NCI-H524 (cell line): Measurements from ENCODE around the gene MAPK8IP3.
A peak's percentile ranks its signal among the peaks of the same experiment; 100 is the strongest.

Source experiments
- DNase-seq, 2 experiments: peaks; one replicate each; lab custom pipeline; 2025; lab: John Stamatoyannopoulos, UW

Gene MAPK8IP3

GRCh38 chr16:1677339-1677738 lies 28.7 kb upstream of the MAPK8IP3 start:
- DNase-seq: no peak

GRCh38 chr16:1677942-1678499 lies 28.0 kb upstream of the MAPK8IP3 start, which contains the start of gene JPT2:
Gene JPT2 (plus strand): TSS chr16:1678279. CDS start chr16:1678313, 34 bp downstream.
- DNase-seq: peak; percentile 97 to 98

GRCh38 chr16:1678500-1679098 lies 27.4 kb upstream of the MAPK8IP3 start:
- DNase-seq: peak; percentile 22 to 42

GRCh38 chr16:1680361-1680760 lies 25.6 kb upstream of the MAPK8IP3 start:
- DNase-seq: no peak

GRCh38 chr16:1681032-1681431 lies 25.0 kb upstream of the MAPK8IP3 start:
- DNase-seq: no peak

- DNase-seq: no peak
These were observed 18.3 kb upstream of the MAPK8IP3 start for GRCh38 chr16:1687427-1688316.

GRCh38 chr16:1688807-1689560 lies 17.0 kb upstream of the MAPK8IP3 start:
- DNase-seq: no peak

GRCh38 chr16:1689853-1690252 lies 16.1 kb upstream of the MAPK8IP3 start:
- DNase-seq: no peak

GRCh38 chr16:1690810-1691209 lies 15.2 kb upstream of the MAPK8IP3 start:
- DNase-seq: no peak

GRCh38 chr16:1691276-1691675 lies 14.7 kb upstream of the MAPK8IP3 start:
- DNase-seq: no peak

- no peak for DNase-seq
These were observed 14.0 kb upstream of the MAPK8IP3 start for GRCh38 chr16:1691956-1692355.

- DNase-seq: no peak
These were observed 9.1 kb upstream of the MAPK8IP3 start for GRCh38 chr16:1696863-1697262.

- no peak for DNase-seq
These were observed 7.3 kb upstream of the MAPK8IP3 start for GRCh38 chr16:1698680-1699079.

- no peak for DNase-seq
These were observed 5.7 kb upstream of the MAPK8IP3 start for GRCh38 chr16:1700246-1700645.

GRCh38 chr16:1701216-1701878 lies 4.6 kb upstream of the MAPK8IP3 start:
- DNase-seq: no peak

GRCh38 chr16:1705324-1705687 lies 689 bp upstream of the MAPK8IP3 start:
- peak in 1 of 2 experiments; percentile 44 for DNase-seq

- DNase-seq: peak in 1 of 2 experiments; percentile 59
These were observed 594 bp downstream of the MAPK8IP3 start for GRCh38 chr16:1706386-1707192.

GRCh38 chr16:1707193-1707790 lies 1.3 kb downstream of the MAPK8IP3 start:
- no peak for DNase-seq

GRCh38 chr16:1708083-1708767 lies 2.2 kb downstream of the MAPK8IP3 start:
- DNase-seq: peak in 1 of 2 experiments; percentile 54

GRCh38 chr16:1708768-1709180 lies 2.8 kb downstream of the MAPK8IP3 start:
- DNase-seq: peak; percentile 72 to 93
